HepG2 (cell line): Measurements from ENCODE around the gene GSAP. TPM values are rescaled to one million over a fixed set of nuclear protein-coding genes. Genes with fewer than 3 reads are reported as not detected.

ENCODE experiments used
- CENPT ChIP-seq: sonication (generic); formaldehyde crosslinking; IDR thresholded peaks from 2 replicates; pipeline ENCODE4 v1.8.0; 2022; ENCODE audit warnings: low read depth, mild to moderate bottlenecking, moderate library complexity, missing genetic modification reagents
- ERF ChIP-seq: IDR thresholded peaks from 2 replicates; pipeline ENCODE4 v1.6.1; 2018; ENCODE audit warnings: missing biosample characterization, missing genetic modification reagents
- FOXK2 ChIP-seq: fragments of 450-650 bp; IDR thresholded peaks from 2 replicates; pipeline ENCODE4 v1.6.1; 2016
- GATAD1 ChIP-seq: IDR thresholded peaks from 2 replicates; pipeline ENCODE4 v1.6.1; 2016; ENCODE audit warnings: missing genetic modification reagents, missing compliant biosample characterization
- GPN1 ChIP-seq: sonication (generic); formaldehyde crosslinking; IDR thresholded peaks from 2 replicates; pipeline ENCODE4 v1.5.1; 2020; ENCODE audit warnings: missing genetic modification reagents, borderline replicate concordance
- HDAC1 ChIP-seq: sonication (generic); formaldehyde crosslinking; IDR thresholded peaks from 2 replicates; pipeline ENCODE4 v1.5.1; 2020; ENCODE audit warnings: mild to moderate bottlenecking, missing genetic modification reagents
- HOXA5 ChIP-seq: sonication (generic); formaldehyde crosslinking; IDR thresholded peaks from 2 replicates; pipeline ENCODE4 v1.4.0; 2020; ENCODE audit warnings: missing genetic modification reagents
- ISL2 ChIP-seq: sonication (generic); formaldehyde crosslinking; IDR thresholded peaks from 2 replicates; pipeline ENCODE4 v1.5.0; 2020; ENCODE audit warnings: missing genetic modification reagents
- NCOA5 ChIP-seq: sonication (generic); formaldehyde crosslinking; IDR thresholded peaks from 2 replicates; pipeline ENCODE4 v1.4.0; 2020; ENCODE audit warnings: missing genetic modification reagents
- PHF20 ChIP-seq: sonication (generic); formaldehyde crosslinking; IDR thresholded peaks from 2 replicates; pipeline ENCODE4 v1.5.0; 2020; ENCODE audit warnings: mild to moderate bottlenecking, missing genetic modification reagents
- POLR2A ChIP-seq, 2 experiments: IDR thresholded peaks; 2 replicates each; pipeline ENCODE4 v1.6.1; 2011; ENCODE audit warnings: low read depth in 2 of 2, low read length in 2 of 2, mild to moderate bottlenecking in 1 of 2, moderate library complexity in 1 of 2; ENCODE audit not compliant: insufficient read depth in 1 of 2
- RELA ChIP-seq: sonication (generic); formaldehyde crosslinking; IDR thresholded peaks from 2 replicates; pipeline ENCODE4 v1.4.0; 2020; ENCODE audit warnings: missing genetic modification reagents
- RFX3 ChIP-seq: IDR thresholded peaks from 2 replicates; pipeline ENCODE4 v1.6.1; 2016; ENCODE audit warnings: missing biosample characterization, missing genetic modification reagents
- SALL1 ChIP-seq: sonication (generic); formaldehyde crosslinking; IDR thresholded peaks from 2 replicates; pipeline ENCODE4 v1.8.0; 2022; ENCODE audit warnings: mild to moderate bottlenecking, missing genetic modification reagents
- TCF7L2 ChIP-seq: IDR thresholded peaks from 2 replicates; pipeline ENCODE4 v1.6.1; 2011; ENCODE audit warnings: mild to moderate bottlenecking, low read depth, low read length, moderate library complexity
- ZNF225 ChIP-seq: sonication (generic); formaldehyde crosslinking; IDR thresholded peaks from 2 replicates; pipeline ENCODE4 v1.4.0; 2020; ENCODE audit warnings: mild to moderate bottlenecking, missing genetic modification reagents
- ZNF3 ChIP-seq: IDR thresholded peaks from 2 replicates; pipeline ENCODE4 v1.7.0; 2017; ENCODE audit warnings: inconsistent platforms
- ZNF33B ChIP-seq: sonication (generic); formaldehyde crosslinking; IDR thresholded peaks from 2 replicates; pipeline ENCODE4 v1.5.1; 2020; ENCODE audit warnings: mild to moderate bottlenecking, missing genetic modification reagents
- ZNF569 ChIP-seq: sonication (generic); formaldehyde crosslinking; IDR thresholded peaks from 2 replicates; pipeline ENCODE4 v1.5.0; 2020; ENCODE audit warnings: mild to moderate bottlenecking, missing genetic modification reagents, moderate library complexity, borderline replicate concordance
- ZNF678 ChIP-seq: sonication (generic); formaldehyde crosslinking; IDR thresholded peaks from 2 replicates; pipeline ENCODE4 v1.4.0; 2020; ENCODE audit warnings: mild to moderate bottlenecking, missing genetic modification reagents
- ZZZ3 ChIP-seq: sonication (generic); formaldehyde crosslinking; IDR thresholded peaks from 2 replicates; pipeline ENCODE4 v1.4.0; 2020; ENCODE audit warnings: missing genetic modification reagents, mild to moderate bottlenecking, borderline replicate concordance
- polyA plus RNA-seq, 8 experiments: library from polyadenylated mRNA; depleted of rRNA in 3 of 8; stranded (reverse) in 7 of 8; unstranded in 1 of 8; fragments of >200 nt; fragmentation: Illumina TruSeq in 4 of 8; extraction: Trizol in 4 of 8; gene quantifications; 2 replicates each; pipeline versions ENCODE4 v1.2.1 to v1.2.3, GENCODE V29; 2011 to 2016; ENCODE audit warnings: low read depth in 4 of 8, missing spikeins in 1 of 8, mixed read lengths in 1 of 8; ENCODE audit not compliant: insufficient read depth in 1 of 8
- total RNA-seq, 5 experiments: library from RNA; depleted of rRNA; stranded (reverse); fragments of >200 nt; fragmentation: Illumina TruSeq; extraction: Trizol; gene quantifications; 2 replicates each; pipeline ENCODE4 v1.2.3, GENCODE V29; 2016; ENCODE audit warnings: low read depth in 1 of 5
- TF ChIP-seq, protein P1 (sequence below): sonication (generic); formaldehyde crosslinking; IDR thresholded peaks from 2 replicates; pipeline ENCODE4 v1.4.0; 2020; ENCODE audit warnings: low read depth, mild to moderate bottlenecking, missing genetic modification reagents
- TF ChIP-seq, protein P2 (sequence below): sonication (generic); formaldehyde crosslinking; IDR thresholded peaks from 2 replicates; pipeline ENCODE4 v1.8.0; 2022; ENCODE audit warnings: missing genetic modification reagents, mild to moderate bottlenecking, inconsistent platforms, borderline replicate concordance
- TF ChIP-seq, protein P3 (sequence below): sonication (generic); formaldehyde crosslinking; IDR thresholded peaks from 2 replicates; pipeline ENCODE4 v1.8.0; 2022; ENCODE audit warnings: mild to moderate bottlenecking, missing genetic modification reagents, moderate library complexity
- TF ChIP-seq, protein P4 (sequence below): IDR thresholded peaks from 2 replicates; pipeline ENCODE4 v1.6.1; 2016; ENCODE audit warnings: low read depth
- TF ChIP-seq, protein P5 (sequence below): IDR thresholded peaks from 2 replicates; pipeline ENCODE4 v1.6.1; 2016; ENCODE audit warnings: mild to moderate bottlenecking

GSAP gene
- total and polyA plus RNA-seq, 2 of the 13 experiments (the other 11 are each of a cell fraction or from before 2014, with no cell fraction given), result 34.6 to 40.6 TPM

DNA sequence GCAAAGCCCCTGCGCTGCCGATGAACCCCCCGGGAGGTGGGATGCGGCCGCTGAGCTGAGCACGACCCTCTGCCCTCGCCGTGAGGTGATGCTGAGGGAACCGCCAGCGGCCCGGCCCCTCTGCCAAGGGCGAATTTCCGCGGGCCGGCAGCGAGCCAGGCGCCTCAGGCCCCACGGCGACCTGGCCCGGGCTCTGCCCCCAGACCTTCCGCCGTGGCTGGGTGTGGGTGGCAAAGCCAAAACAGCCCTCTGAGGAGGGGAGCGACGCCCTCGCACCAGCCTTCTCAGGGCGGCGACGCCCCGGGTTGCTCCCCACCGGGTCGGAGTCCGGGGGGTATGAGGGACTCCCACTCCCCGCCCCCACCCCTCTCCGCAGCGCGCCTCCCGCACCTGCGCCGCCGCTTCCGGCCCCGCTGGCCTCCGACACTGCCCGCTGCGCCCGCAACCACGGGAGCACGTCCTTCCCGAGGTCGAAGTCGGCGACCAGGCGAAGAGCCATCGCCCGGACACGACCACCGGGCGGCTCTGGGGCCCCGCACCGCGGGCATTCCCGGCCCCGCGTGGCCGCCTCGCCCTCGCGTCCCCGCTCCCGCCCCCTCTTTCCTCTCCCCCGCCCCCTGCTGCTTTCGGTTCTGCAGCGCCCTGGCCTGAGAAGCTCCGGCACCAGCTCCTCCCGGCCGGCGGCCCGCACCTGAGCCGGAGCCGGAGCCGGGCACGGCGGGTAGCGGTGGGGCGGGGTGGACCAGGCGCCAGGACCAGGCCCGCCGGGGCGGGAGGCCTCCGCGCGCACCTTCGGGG, at the start of gene GSAP (continued):
- TF ChIP-seq, protein P1, sequence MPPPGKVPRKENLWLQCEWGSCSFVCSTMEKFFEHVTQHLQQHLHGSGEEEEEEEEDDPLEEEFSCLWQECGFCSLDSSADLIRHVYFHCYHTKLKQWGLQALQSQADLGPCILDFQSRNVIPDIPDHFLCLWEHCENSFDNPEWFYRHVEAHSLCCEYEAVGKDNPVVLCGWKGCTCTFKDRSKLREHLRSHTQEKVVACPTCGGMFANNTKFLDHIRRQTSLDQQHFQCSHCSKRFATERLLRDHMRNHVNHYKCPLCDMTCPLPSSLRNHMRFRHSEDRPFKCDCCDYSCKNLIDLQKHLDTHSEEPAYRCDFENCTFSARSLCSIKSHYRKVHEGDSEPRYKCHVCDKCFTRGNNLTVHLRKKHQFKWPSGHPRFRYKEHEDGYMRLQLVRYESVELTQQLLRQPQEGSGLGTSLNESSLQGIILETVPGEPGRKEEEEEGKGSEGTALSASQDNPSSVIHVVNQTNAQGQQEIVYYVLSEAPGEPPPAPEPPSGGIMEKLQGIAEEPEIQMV (CRISPR knock-in tag), result peak; percentile 37; the same call in 1 of the 2 replicates
- TF ChIP-seq, protein P2, sequence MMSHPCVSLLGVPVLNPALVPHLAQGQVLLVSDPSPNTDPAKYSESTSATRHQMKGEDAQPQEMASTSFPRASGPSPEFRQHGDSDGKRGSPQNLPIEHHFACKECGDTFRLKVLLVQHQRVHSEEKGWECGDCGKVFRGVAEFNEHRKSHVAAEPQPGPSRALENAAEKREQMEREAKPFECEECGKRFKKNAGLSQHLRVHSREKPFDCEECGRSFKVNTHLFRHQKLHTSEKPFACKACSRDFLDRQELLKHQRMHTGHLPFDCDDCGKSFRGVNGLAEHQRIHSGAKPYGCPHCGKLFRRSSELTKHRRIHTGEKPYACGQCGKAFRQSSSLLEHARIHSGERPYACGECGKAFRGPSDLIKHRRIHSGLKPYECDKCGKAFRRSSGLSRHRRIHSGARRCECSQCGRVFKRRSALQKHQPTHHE (CRISPR knock-in tag), result 0 out of 2 replicates have a peak, but pooled peaks have one; percentile 21
- TF ChIP-seq, protein P3, sequence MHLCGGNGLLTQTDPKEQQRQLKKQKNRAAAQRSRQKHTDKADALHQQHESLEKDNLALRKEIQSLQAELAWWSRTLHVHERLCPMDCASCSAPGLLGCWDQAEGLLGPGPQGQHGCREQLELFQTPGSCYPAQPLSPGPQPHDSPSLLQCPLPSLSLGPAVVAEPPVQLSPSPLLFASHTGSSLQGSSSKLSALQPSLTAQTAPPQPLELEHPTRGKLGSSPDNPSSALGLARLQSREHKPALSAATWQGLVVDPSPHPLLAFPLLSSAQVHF (CRISPR knock-in tag), result 0 out of 2 replicates have a peak, but pooled peaks have one; percentile 23
- TF ChIP-seq ZNF569 (CRISPR knock-in tag), result no peak
- no peak for TF ChIP-seq PHF20
- 0 out of 2 replicates have a peak, but pooled peaks have one; percentile 25 for TF ChIP-seq ERF (CRISPR knock-in tag)
- TF ChIP-seq CENPT (CRISPR knock-in tag), result no peak
- TF ChIP-seq RFX3 (CRISPR knock-in tag), result no peak
- TF ChIP-seq GATAD1, result no peak
- TF ChIP-seq ZNF678 (CRISPR knock-in tag), result 0 out of 2 replicates have a peak, but pooled peaks have one; percentile 27
- TF ChIP-seq, protein P4, sequence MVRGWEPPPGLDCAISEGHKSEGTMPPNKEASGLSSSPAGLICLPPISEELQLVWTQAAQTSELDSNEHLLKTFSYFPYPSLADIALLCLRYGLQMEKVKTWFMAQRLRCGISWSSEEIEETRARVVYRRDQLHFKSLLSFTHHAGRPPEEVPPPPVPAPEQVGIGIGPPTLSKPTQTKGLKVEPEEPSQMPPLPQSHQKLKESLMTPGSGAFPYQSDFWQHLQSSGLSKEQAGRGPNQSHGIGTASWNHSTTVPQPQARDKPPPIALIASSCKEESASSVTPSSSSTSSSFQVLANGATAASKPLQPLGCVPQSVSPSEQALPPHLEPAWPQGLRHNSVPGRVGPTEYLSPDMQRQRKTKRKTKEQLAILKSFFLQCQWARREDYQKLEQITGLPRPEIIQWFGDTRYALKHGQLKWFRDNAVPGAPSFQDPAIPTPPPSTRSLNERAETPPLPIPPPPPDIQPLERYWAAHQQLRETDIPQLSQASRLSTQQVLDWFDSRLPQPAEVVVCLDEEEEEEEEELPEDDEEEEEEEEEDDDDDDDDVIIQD (CRISPR knock-in tag), result no peak
- TF ChIP-seq GPN1 (CRISPR knock-in tag), result no peak
- TF ChIP-seq ZNF33B, result no peak
- TF ChIP-seq HOXA5, result peak; percentile 79
- no peak for TF ChIP-seq ZNF3 (CRISPR knock-in tag)
- TF ChIP-seq ZNF225 (CRISPR knock-in tag), result no peak
- peak; percentile 79 for TF ChIP-seq SALL1 (CRISPR knock-in tag)
- TF ChIP-seq HDAC1 (CRISPR knock-in tag), result peak; percentile 35; the same call in 1 of the 2 replicates
- TF ChIP-seq ZZZ3 (CRISPR knock-in tag), result no peak
- TF ChIP-seq RELA (CRISPR knock-in tag), result no peak
- no peak for TF ChIP-seq NCOA5 (CRISPR knock-in tag)
- no peak for TF ChIP-seq TCF7L2
- TF ChIP-seq, protein P5, sequence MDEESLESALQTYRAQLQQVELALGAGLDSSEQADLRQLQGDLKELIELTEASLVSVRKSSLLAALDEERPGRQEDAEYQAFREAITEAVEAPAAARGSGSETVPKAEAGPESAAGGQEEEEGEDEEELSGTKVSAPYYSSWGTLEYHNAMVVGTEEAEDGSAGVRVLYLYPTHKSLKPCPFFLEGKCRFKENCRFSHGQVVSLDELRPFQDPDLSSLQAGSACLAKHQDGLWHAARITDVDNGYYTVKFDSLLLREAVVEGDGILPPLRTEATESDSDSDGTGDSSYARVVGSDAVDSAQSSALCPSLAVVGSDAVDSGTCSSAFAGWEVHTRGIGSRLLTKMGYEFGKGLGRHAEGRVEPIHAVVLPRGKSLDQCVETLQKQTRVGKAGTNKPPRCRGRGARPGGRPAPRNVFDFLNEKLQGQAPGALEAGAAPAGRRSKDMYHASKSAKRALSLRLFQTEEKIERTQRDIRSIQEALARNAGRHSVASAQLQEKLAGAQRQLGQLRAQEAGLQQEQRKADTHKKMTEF, result peak; percentile 73; the same call in 1 of the 2 replicates
- peak; percentile 78 to 82 for TF ChIP-seq POLR2A (IDR thresholded peaks at IDR 0.05; ENCODE audit: insufficient read depth in 1 of 2, low read depth in 2 of 2, low read length in 2 of 2)
- TF ChIP-seq FOXK2, result no peak
- TF ChIP-seq ISL2 (CRISPR knock-in tag), result peak; percentile 59
